GM12892 (cell line): ENCODE data around the gene NRXN3.

Experiments used
- POLR2A ChIP-seq: IDR thresholded peaks from 2 replicates; pipeline ENCODE4 v1.6.1; 2011; ENCODE audit warnings: low read depth, low read length, control low read depth
- POLR2AphosphoS5 ChIP-seq: IDR thresholded peaks from 2 replicates; pipeline ENCODE4 v1.6.1; 2011; ENCODE audit warnings: low read depth, low read length, control low read depth
- TAF1 ChIP-seq: IDR thresholded peaks from 2 replicates; pipeline ENCODE4 v1.6.1; 2011; ENCODE audit warnings: low read depth, mild to moderate bottlenecking, control low read depth, low read length, borderline replicate concordance

DNA sequence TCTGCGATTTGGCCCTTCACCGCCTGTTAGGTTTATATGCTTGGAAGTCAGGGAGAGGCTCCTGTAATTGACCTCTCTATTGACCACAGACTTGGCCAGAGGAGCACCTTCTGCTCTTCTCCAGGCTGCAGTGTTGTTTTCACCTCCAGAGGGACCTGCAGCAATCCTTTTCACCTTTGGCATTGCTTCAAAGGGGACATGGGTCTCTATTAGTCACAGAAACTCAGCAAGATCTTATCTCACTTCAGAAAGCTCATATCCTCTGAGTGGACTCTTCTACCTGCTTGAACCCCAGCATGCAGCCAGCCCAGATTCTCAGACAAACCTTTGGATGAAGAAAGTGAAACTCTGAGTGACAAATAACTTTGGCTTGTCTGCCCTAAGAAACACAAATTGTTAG is 339.3 kb downstream of the NRXN3 start:
- TF ChIP-seq POLR2A (no peak), POLR2AphosphoS5 (no peak), TAF1 (no peak)
